Measurements from ENCODE around the gene KRTAP10-6. TPM values are rescaled to one million over a fixed set of nuclear protein-coding genes. Genes with fewer than 3 reads are reported as not detected.

The KRTAP10-6 gene
- polyA plus RNA-seq, 1 of the 3 experiments (the other 2 are of a cell fraction) = not detected

- CTCF ChIA-PET = interaction anchor here (2.8 kb wide), 1 partner anchor 174 kb away, joined by 11 read pairs; no protein-coding TSS in a partner anchor
- Histone ChIP-seq H3K9me3 (peaks cover 14% of the 10 kb centered on the region), H3K27me3 (ENCODE audit: insufficient read depth) (peaks cover 34% of the 10 kb centered on the region), H3K9ac (no peak overlapping the region), H3F3A (replicated peaks; ENCODE audit: insufficient read depth) (no peaks in the 10 kb centered on the region), H3K4me3 (ENCODE audit: low read depth in 2 of 2, low read length in 1 of 2) (no peak overlapping the region), H3K9me2 (no peaks in the 10 kb centered on the region), H3K27ac (ENCODE audit: low read depth in 2 of 2, low read length in 1 of 2) (no peak overlapping the region), H2AFZ (ENCODE audit: low read depth) (no peak overlapping the region), H3K4me2 (no peak overlapping the region), H4K20me1 (ENCODE audit: insufficient read depth) (no peaks in the 10 kb centered on the region), H3K4me1 (ENCODE audit: control insufficient read depth in 1 of 2, insufficient read depth in 2 of 2, low read depth in 1 of 2, low read length in 1 of 2) (no peaks in the 10 kb centered on the region), H3K79me2 (ENCODE audit: insufficient read depth) (no peaks in the 10 kb centered on the region), H3K36me3 (replicated peaks in 1 of 2; ENCODE audit: control insufficient read depth in 1 of 2, insufficient read depth in 2 of 2, low read length in 1 of 2) (peaks cover 0 to 3% of the 10 kb centered on the region in 2 experiments)
- DNase-seq = no peak
- no peak for TF ChIP-seq USF2 (IDR thresholded peaks at IDR 0.05; ENCODE audit: borderline replicate concordance, low read depth, low read length)
- no peak for TF ChIP-seq SIN3A (IDR thresholded peaks at IDR 0.05; ENCODE audit: borderline replicate concordance, low read depth, low read length)
- no peak for TF ChIP-seq JUND (IDR thresholded peaks at IDR 0.05)
- TF ChIP-seq GABPA (IDR thresholded peaks at IDR 0.05; ENCODE audit: low read depth) = no peak
- no peak for TF ChIP-seq REST (IDR thresholded peaks at IDR 0.05; ENCODE audit: low read depth, low read length)
- no peak for TF ChIP-seq TAF1 (IDR thresholded peaks at IDR 0.05; ENCODE audit: borderline replicate concordance, low read depth, low read length)
- no peak for TF ChIP-seq ZBTB33 (IDR thresholded peaks at IDR 0.05; ENCODE audit: borderline replicate concordance, low read depth)
- TF ChIP-seq NFIC (IDR thresholded peaks at IDR 0.05; ENCODE audit: borderline replicate concordance) = no peak
- no peak for TF ChIP-seq RXRA (IDR thresholded peaks at IDR 0.05; ENCODE audit: borderline replicate concordance, low read depth)
- TF ChIP-seq IRF3 (IDR thresholded peaks at IDR 0.05; ENCODE audit: low read depth, low read length) = no peak
- TF ChIP-seq NRF1 (IDR thresholded peaks at IDR 0.05; ENCODE audit: low read depth, low read length) = no peak
- TF ChIP-seq TEAD4 (IDR thresholded peaks at IDR 0.05; ENCODE audit: borderline replicate concordance, insufficient read depth) = no peak
- no peak for TF ChIP-seq PBX3 (IDR thresholded peaks at IDR 0.05)
- no peak for TF ChIP-seq FOXJ3 (CRISPR knock-in tag; IDR thresholded peaks at IDR 0.05)
- no peak for TF ChIP-seq GATA2 (CRISPR knock-in tag; IDR thresholded peaks at IDR 0.05)
- POLR2A ChIA-PET = no interaction called here
- WGBS (ENCODE audit: low lambda C conversion rate) = 3% methylated on average over 3 of the region's 3 CpGs
These were observed 26.6 kb upstream of the KRTAP10-6 start for GRCh38 chr21:44618909-44619308.
